ENCODE results near the gene DRAM1. TPM values are rescaled to one million over a fixed set of nuclear protein-coding genes. Genes with fewer than 3 reads are reported as not detected.

DRAM1 gene
- total RNA-seq, 1 experiment from 2014 or later: 6.5 TPM

DNA sequence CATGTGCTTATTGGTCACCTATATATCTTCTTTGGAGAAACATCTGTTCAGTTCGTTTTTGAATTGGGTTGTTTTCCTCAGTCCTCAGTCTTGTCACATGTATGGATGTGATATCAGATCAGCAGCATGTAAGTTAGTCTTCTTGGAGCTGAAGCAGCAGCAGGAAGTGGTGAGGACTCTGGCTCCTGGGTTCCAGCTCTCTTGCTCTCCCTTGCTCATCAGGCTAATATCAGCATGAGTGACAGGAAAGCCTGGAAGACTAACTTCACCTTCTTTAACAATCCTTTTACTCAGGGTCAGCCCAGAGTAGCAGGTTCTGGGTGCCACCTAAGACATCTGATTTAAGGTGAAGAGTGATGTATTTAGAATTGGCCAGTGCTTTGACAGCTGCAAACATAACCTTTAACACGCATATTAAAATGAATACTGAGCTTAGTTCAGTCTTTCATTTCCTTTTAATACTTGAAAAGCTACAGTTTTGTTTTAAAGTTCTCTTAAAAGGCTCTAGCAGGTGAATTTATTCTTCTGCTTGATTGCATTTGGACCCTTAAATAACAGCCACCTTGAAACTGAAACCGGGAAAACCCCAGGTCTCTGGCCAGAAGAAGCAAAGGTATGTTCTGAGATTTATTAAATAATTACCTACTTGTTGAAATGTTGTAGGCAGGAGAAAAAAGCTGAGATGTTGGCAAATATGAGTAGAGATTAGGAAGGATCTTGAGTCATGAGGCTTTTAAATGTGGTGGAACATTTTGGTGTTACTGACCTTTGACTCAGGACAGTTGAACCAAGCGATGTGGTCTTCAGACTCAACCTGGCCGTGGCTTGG lies 54.3 kb downstream of the DRAM1 start:
- no peak overlapping the region for H2BK15ac ChIP-seq (ENCODE audit: low read depth, low read length)
- no peaks in the 10 kb centered on the region for H3K79me2 ChIP-seq (ENCODE audit: insufficient read depth, low read length)
- no peak overlapping the region for H3T11ph ChIP-seq (ENCODE audit: low read length)
- H3K14ac ChIP-seq (ENCODE audit: insufficient read depth, low read length): no peak overlapping the region
- DNase-seq: no peak
- H2BK120ac ChIP-seq (ENCODE audit: low read depth, low read length, poor library complexity, severe bottlenecking): no peak overlapping the region
- H2AFZ ChIP-seq (ENCODE audit: low read length): no peak overlapping the region
- no peak overlapping the region for H3K27ac ChIP-seq (ENCODE audit: insufficient read length, low read depth, low read length)
- H3K23ac ChIP-seq (ENCODE audit: insufficient read length, low read depth, low read length): no peak overlapping the region
- H3K27me3 ChIP-seq (ENCODE audit: insufficient read depth, low read length): no peaks in the 10 kb centered on the region
- H2BK12ac ChIP-seq (ENCODE audit: insufficient read length, low read depth, low read length): no peak overlapping the region
- H4K5ac ChIP-seq (ENCODE audit: insufficient read length, low read depth, low read length): no peak overlapping the region
- H3K27me3 Mint-ChIP-seq (ENCODE audit: low read depth): no peaks in the 10 kb centered on the region; the same call in 1 of the 2 replicates
- no peak overlapping the region for H4K8ac ChIP-seq (replicated peaks; ENCODE audit: insufficient read length, low read depth, low read length)
- no CpG with 5 or more reads among the region's 5 CpGs for WGBS (ENCODE audit: extremely low coverage, insufficient read length, low lambda C conversion rate)
- no peaks in the 10 kb centered on the region; a peak in 2 of 5 replicates for H3K9me3 Mint-ChIP-seq
- H3K4me2 ChIP-seq (ENCODE audit: insufficient read depth, insufficient read length, low read length): no peak overlapping the region
- H3K9me3 ChIP-seq (ENCODE audit: control insufficient read depth, low read depth, low read length): no peaks in the 10 kb centered on the region
- no peak overlapping the region for H3K56ac ChIP-seq (ENCODE audit: insufficient read length, low read depth, low read length)
- no peaks in the 10 kb centered on the region for H4K20me1 ChIP-seq (ENCODE audit: control insufficient read depth, insufficient read depth, insufficient read length)
- H3K4ac ChIP-seq (ENCODE audit: low read depth, low read length): no peak overlapping the region
- H3K9ac ChIP-seq (ENCODE audit: extremely low read depth, insufficient read length, low read length): no peak overlapping the region
- H3K23me2 ChIP-seq (ENCODE audit: insufficient read length, low read depth, low read length, poor library complexity, severe bottlenecking): no peaks in the 10 kb centered on the region
- H2BK5ac ChIP-seq (ENCODE audit: insufficient read length, low read length): no peak overlapping the region
- no peak overlapping the region for H2AK5ac ChIP-seq (ENCODE audit: insufficient read length, low read length)
- H3K27ac Mint-ChIP-seq: no peak overlapping the region
- H3K4me3 Mint-ChIP-seq: no peak overlapping the region
- H3K36me3 Mint-ChIP-seq (ENCODE audit: insufficient read depth in 1 of 3, low read depth in 3 of 3): no peaks in the 10 kb centered on the region
- H3K4me1 ChIP-seq (ENCODE audit: insufficient read depth, low read length): no peaks in the 10 kb centered on the region
- no peak overlapping the region for H4K91ac ChIP-seq (ENCODE audit: insufficient read length, low read depth, low read length)
- no peak overlapping the region for H2BK20ac ChIP-seq (ENCODE audit: low read depth, low read length, poor library complexity, severe bottlenecking)
- peaks cover 2 to 13% of the 10 kb centered on the region in 2 experiments; a peak in 3 of 4 replicates for H3K4me1 Mint-ChIP-seq
- H3K79me1 ChIP-seq (ENCODE audit: insufficient read depth, low read depth, low read length, poor library complexity, severe bottlenecking): no peaks in the 10 kb centered on the region
- TF ChIP-seq, protein P1, sequence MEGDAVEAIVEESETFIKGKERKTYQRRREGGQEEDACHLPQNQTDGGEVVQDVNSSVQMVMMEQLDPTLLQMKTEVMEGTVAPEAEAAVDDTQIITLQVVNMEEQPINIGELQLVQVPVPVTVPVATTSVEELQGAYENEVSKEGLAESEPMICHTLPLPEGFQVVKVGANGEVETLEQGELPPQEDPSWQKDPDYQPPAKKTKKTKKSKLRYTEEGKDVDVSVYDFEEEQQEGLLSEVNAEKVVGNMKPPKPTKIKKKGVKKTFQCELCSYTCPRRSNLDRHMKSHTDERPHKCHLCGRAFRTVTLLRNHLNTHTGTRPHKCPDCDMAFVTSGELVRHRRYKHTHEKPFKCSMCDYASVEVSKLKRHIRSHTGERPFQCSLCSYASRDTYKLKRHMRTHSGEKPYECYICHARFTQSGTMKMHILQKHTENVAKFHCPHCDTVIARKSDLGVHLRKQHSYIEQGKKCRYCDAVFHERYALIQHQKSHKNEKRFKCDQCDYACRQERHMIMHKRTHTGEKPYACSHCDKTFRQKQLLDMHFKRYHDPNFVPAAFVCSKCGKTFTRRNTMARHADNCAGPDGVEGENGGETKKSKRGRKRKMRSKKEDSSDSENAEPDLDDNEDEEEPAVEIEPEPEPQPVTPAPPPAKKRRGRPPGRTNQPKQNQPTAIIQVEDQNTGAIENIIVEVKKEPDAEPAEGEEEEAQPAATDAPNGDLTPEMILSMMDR (conservative IDR thresholded peaks at IDR 0.05): no peak
- no peak overlapping the region for H3K18ac ChIP-seq (ENCODE audit: insufficient read length, low read depth, low read length)
